Measurements from ENCODE around the gene NMRK2.
A peak's percentile ranks its signal among the peaks of the same experiment; 100 is the strongest.
"Not testable (repeated sequence)": the region's sequence is repeated elsewhere in the genome, so short reads cannot be mapped to it uniquely, and the experiment has no call there.

Gene NMRK2, protein sequence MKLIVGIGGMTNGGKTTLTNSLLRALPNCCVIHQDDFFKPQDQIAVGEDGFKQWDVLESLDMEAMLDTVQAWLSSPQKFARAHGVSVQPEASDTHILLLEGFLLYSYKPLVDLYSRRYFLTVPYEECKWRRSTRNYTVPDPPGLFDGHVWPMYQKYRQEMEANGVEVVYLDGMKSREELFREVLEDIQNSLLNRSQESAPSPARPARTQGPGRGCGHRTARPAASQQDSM

DNA sequence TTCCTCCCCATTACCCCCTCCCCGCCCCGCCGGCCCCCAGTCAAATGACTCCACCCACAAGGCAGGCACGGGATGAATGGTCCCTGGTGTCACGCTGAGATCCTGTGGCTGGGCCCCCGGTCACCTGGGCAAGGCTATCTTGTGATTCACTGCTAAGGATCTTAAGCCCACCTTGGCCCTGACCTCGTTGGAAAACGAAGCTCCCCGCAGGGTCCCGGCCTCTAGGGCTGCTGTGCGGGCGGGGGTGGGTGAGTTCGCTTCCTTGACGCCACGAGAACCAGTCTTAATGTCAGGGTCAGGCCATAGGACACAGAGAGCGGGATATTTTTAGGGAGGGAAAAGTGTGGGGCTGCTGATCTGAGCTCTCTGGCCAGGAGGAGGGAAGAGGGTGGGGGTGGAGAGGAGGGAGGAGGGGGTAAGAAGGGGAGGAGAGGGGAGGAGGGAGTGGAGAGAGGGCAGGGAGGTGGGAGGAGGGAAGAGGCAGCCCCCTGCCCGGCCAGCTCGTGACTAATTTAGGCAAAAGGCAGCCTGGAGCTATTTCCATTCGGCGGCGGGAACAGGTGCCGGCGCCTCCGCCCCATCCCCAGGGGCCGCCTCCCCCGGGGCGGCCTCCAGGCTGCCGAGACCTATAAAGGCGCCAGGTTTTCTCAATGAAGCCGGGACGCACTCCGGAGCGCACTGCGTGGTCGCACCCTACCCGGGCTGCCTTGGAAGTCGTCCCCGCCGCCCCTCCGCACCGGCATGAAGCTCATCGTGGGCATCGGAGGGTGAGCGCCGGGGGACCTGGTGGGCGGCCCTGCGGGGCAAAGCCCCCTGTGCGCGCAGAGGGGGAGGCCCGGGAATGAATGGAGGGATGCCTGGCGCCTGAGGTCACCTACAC, at the start of gene NMRK2:
NMRK2 (plus strand) TSS at position 139 of the 880 bp plus-strand sequence; CDS start at position 742, 603 bp downstream.
- ATAC-seq = no peak
- DNase-seq = peak; percentile 14

DNA sequence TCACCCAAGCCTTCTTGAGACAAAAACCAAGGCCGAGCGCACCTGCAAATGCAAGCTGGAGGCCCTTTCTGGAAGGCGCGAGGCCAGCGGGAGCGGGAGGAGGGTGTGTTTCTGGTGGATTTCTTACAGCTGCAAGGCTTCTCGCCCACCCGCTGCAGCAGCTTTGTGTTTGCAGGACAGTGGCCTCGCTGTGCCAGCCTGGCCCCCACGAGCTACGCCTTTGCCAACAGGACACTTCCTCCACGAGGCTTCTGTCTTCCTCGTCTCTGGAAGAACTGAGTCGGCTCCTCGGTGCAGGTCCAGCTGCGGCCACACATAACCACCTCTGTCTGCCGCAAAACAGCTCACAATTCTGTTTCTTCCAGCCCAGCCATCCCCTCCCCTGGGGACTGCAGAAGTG, 42.3 kb upstream of the NMRK2 start:
- ATAC-seq (no peak), DNase-seq (no peak)

DNA sequence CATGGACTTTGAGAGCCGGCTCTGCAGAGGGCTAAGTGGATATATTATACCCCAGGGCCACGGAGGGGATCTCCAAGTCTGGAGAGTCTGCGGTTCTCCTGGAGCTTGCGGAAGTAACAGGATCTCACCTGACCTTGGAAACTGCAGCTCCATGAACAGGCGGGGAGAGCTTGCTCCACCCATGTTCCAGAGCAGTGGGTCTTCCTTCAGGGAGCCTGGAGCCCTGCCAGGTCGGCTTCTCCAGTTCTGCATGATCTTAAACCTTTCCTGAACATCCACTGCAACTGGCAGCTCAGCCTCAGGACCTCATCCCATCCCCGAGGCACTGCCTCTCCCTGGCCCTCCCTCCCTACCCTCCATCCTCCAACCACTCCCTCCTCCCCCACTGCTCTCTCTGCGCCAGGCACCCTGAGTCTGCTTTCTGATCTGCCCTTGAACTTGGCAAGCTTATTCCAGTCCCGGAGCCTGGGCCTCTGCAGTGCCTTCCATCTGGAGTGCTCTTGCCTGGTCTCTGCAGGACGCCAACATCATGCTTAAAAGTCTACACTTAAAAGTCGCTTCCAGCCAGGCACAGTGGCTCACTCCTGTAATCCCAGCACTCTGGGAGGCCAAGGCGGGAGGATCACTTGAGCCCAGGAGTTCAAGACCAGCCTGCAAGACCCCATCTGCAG, 39.2 kb upstream of the NMRK2 start:
- ATAC-seq = no peak
- no peak for DNase-seq

DNA sequence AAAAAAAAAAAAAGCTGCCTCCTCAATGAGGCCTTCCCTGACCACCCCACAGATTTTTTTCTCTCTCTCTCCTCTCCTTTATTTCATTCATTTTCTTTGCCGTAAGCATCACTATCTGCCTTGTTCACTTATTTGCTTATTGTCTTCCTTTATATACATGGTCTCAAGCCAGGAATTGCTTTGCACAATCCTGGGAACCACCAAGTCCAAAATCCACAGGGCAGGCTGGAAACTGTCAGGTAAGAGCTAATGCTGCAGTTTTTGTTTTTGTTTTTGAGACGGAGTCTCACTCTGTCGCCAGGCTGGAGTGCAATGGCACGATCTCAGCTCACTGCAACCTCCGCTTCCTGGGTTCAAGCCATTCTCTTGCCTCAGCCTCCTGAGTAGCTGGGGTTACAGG, 37.9 kb upstream of the NMRK2 start:
- DNase-seq, ATAC-seq: not testable (repeated sequence)

DNA sequence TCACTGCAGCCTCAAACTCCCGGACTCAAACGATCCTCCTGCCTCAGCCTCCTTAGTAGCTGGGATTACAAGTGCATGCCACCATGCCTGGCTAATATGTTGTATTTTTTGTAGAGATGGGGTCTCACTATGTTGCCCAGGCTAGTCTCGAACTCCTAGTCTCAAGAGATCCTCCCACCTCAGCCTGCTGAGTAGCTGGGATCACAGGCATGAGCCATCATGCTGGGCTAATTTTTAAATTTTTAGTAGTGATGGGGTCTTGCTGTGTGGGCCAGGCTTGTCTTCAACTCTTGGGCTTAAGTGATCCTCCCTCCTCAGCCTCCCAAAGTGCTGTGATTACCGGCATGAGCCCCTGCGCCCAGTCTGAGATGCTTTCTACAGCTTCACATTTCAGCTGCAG, 37.1 kb upstream of the NMRK2 start:
- DNase-seq = no peak
- ATAC-seq = no peak

DNA sequence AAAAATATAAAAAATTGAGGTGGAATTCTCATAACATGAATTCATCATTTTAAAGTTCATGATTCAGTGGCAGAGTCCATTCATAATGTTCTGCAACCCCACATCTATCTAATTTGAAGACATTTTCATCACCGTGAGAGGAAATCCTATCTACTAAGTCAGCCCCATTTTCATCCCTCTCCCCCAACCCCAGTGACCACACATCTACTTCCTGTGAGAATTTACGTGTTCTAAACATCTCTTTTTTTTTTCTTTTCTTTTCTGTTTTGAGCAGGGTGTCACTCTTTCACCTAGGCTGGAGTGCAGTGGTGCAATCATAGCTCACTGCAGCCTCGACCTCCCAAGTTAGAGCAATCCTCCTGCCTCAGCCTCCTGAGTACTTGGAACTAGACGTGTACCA, 34.9 kb upstream of the NMRK2 start:
- ATAC-seq (no peak), DNase-seq (no peak)

DNA sequence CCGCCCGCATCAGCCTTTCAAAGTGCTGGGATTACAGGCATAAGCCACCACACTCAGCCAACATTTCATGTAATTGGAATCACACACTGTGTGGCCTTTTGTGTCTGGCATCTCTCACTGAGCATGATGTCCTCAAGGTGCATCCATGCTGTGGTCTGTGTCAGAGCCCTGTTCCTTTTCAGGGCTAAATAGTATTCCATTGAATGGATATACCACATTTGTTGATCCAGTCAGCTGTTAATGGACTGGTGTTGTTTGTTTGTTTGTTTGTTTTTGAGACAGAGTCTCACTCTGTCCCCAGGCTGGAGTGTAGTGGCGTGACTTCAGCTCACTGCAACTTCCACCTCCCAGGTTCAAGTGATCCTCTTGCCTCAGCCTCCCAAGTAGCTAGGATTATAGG, 34.4 kb upstream of the NMRK2 start:
- DNase-seq (no peak), ATAC-seq (no peak)

DNA sequence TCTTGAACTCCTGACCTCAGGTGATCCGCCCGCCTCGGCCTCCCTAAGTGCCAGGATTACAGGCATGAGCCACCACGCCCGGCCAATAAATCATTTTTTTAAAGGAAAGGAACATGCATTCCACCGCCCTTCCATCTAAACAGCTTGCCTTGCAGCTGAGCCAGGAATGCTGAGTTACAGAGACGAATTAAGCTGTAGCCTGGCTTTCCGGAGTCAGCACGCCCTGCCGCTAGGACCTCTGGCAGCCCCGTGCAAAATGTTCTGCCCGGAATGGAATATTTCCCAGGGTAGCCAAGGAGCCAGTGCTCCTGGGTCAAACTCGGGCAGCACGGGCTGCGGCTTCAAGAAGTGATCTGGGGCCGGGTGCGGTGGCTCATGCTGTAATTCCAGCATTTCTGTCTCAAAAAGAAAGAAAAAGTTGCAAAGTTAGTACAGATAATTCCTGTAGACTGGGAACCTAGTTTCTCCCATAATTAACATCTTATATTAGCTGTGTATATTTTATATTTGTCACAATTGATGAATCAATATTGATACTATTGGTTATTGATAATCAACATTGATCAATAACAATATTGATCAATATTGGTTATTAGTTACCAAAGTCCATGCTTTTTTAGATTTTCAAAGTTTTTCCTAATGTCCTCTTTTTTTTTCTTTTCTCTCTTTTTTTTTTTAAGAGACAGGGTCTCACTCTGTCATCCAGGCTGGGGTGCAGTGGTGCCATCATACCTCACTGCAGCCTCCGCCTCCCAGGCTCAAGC, 33.2 kb upstream of the NMRK2 start:
- DNase-seq = no peak

DNA sequence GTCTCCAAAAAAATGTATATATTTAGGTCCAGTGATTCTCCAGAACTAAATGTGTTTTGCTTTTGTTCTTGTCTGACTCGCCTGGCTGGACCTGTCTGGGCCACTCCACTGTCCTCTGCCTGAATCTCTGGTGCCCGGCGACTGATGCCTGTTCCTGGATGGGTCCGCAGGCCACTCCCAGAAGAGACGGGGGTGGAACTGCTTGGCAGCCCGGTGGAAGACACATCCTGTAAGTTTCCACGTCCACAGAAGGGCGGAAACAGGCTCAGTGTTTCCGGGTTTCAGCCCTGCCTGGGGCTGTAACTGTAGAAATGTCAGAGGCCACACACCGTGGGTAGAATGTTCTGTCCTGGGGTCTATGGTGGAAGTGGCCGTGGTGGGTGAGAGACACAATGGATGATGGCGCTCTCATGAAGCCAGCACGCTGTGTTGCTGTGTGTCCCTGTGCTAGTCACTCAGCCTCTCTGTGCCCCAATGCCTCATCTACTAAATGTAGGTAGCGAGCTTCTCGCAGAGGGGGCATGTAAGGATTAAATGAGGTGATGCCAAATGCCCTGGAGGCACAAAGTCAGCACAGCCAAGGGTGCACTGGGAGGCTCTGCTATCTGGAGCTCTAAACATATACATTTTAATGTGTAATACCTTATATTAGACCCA, 30.4 kb upstream of the NMRK2 start:
- DNase-seq (no peak), ATAC-seq (no peak)

More for the DNA sequence above, 33.2 kb upstream of the NMRK2 start:
- ATAC-seq = no peak

DNA sequence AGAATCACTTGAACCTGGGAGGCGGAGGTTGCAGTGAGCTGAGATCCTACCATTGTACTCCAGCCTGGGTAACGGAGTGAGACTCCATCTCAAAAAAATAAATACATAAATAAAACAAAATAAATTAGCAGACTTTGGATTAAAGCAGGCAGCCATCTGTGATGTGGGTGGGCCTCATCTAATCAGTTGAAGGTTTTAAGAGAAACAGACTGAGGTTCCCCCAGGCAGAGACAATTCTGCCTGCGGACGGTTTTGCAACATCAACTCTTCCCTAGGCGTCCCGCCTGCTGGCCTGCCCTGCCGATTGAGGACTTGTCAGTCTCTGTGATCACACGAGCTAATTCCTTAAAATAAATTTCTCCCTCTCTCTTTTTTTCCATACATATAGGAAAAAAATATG, 28.6 kb upstream of the NMRK2 start:
- DNase-seq = no peak
- ATAC-seq = no peak

DNA sequence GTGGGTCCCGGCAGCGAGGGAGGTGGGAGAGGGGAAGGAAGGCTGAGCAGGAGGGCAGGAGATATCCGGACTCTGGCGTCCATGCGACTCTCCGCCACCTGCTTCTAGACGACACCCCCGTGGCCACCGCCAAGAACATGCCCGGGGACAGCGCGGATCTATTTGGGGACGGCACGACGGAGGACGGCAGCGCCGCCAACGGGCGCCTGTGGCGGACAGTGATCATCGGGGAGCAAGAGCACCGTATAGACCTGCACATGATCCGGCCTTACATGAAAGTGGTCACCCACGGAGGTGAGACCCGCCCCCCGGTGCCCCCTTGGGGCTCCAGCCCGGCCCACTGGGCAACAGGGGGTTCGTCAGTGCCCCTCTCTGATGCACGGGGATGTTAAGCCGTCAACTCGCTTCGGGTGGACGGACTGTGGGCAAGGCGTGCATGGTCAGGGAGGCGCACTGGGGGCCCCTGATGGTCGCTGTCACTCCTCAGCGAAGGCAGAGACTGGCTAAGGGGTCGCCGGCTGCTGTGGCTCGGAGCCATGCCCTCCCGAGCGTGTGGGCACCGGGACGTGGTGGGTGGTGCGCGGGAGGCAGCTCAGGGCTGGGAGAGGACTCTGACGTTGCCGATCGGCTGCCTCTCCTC, 25.1 kb upstream of the NMRK2 start:
- DNase-seq = no peak

DNA sequence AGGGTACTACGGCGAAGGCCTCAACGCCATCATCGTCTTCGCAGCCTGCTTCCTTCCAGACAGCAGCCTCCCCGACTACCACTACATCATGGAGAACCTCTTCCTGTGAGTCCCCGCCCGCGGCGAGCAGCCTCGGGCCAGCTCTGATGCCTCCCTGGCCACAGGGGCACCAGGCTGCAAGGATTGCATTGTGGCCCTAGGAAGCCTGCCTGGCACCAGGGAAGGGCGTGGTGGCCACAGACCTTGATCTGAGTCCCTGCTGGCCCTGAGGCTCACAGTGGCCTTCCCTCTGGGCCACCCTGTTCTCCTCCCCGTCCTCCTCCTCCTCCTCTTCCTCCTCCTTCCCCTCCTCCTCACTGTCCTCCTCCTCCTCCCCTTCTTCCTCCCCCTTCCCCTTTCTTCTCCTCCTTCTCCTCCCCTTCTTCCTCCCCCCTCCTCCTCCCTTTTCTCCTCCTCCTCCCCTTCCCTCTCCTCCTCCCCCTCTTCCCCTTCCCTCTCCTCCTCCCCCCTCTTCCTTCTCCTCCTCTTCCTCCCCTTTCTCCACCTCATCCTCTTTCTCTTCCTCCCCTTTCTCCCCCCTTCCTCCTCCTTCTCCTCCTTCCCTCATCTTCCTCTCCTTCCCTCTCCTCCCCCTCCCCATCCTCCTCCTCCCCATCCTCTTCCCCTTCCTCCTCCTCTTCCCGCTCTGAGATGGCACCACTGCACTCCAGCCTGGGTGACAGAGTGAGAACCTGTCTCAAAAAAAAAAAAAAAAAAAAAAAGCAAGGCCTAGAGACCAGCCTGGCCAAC, 24.4 kb upstream of the NMRK2 start:
- ATAC-seq (no peak), DNase-seq (no peak)

More for the DNA sequence above, 25.1 kb upstream of the NMRK2 start:
- ATAC-seq = no peak

DNA sequence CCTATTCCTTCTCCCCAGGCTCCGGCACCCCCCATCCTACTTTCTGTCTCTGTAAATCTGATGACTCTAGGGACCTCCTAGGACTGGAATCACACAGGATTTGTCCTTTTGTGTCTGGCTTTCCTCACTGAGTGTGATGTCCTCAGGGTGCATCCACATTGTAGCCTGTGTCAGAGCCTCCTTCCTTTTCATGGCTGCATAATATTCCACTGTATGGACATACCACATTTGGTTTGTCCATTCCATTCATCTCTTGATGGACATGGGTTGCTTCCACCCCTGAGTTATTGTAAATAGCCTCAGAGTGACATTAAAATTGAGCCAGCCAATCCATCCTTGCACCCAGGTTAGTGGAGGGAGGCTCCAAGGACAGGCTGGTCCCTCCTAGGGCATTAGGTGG, 22.8 kb upstream of the NMRK2 start:
- ATAC-seq = no peak
- no peak for DNase-seq

DNA sequence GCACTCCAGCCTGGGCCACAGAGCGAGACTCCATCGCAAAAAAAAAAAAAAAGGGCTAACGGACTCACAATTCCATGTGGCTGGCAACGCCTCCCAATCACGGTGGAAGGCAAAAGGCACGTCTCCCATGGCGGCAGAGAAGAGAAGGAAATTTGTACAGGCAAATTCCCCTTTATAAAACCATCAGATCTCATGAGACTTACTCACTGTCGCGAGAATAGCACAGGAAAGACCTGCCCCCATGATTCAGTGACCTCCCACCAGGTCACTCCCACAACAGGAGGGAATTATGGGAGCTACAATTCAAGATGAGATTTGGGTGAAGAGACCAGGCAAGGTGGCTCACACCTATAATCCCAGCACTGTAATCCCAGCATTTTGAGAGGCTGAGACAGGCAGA, 18.7 kb upstream of the NMRK2 start:
- DNase-seq (no peak), ATAC-seq (no peak)

DNA sequence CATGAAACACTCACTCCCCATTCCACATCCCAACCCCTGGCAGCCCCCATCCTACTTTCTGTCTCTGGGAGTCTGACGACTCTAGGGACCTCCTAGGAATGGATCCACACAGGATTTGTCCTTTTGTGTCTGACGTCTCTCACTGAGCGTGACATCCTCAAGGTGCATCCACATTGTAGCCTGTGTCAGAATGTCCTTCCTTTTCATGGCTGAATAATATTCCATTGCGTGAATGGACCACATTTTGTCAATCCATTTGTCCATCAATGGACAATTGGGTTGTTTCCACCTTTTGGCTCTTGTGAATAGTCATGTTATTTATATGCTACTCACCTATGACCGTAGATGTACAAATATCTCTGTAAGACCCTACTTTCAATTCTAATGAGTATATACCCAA, 16.8 kb upstream of the NMRK2 start:
- DNase-seq = no peak
- ATAC-seq = no peak

DNA sequence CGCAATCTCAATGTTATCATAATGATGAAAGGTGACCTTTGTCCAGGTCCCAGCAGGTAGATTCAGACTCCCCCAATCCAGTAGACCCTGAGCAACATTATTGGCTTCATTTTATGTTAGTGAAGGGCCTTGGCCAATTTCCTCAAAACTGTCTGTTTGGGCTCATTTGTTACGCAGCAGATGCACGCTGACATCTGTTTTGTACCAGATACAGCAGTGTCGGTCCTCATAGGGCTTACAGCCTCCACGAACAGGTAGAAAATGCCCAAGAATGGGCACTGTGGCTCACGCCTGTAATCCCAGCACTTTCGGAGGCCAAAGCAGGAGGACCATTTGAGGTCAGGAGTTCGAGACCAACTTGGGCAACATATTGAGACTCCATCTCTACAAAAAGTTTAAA, 13.1 kb upstream of the NMRK2 start:
- no peak for DNase-seq
- ATAC-seq = no peak

DNA sequence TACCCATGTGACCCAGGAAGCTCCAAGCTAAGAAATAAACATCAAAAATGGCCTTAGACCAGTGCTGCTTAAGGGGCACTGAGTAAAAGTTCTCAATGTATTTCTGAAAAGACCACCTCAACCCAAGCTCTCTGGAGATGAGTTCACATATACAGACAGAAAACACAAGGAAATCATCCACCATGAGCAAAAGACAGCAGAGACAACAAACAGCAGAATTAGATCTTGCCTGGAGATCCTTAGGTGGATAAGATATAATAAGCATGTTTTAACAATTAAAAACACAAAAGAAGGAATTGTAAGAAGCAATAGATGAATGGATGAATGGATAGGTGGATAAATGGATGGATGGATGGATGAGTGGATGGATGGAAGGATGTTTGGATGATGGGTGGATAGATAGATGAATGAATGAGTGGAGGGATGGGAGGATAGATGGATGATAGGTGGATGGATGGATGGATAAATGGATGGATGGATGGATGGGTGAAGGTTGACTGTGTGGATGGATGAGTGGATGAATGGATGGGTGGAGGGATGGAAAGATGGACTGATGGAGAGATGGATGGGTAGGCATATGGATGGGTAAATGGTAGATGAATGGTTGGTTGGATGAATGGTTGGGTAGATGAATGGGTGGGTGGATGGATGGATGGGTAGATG, 9.6 kb upstream of the NMRK2 start:
- no peak for DNase-seq
- ATAC-seq = no peak

DNA sequence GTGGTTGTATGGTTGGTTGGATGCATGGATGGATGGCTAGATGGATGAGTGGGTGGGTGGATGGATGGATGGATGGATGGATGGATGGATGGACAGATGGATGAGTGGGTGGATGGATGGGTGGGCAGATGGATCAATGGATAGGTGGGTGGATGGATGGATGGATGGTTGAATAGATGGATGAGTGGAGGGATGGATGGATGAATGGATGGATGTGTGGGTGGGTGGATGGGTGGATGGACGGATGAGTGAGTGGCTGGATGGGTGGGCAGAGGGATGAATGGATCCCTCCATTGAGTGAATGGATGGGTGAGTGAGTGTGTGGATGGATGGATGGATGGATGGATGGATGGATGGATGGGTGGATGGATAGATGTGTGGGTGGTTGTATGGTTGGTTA, 9.0 kb upstream of the NMRK2 start:
- no peak for DNase-seq
- no peak for ATAC-seq

DNA sequence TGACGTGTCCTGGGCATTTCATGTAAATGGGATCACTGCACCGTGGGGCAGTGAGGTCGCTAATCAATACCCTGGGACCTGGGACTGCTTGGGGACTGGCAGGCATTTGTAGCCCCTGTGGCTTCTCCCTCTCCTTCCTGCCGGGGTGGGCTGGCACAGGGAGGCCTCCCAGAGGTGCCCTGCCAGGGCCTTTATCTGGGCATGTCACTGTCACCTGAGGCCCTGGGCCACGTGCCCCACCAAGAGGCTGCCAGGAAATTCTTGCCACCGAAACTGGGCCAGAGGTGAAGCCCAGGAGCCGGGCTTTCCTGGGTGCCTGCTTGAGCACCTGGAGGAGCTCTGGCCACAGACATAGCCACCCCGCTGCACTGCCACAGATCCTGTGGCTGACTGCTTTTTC, 1.8 kb upstream of the NMRK2 start:
- ATAC-seq = no peak
- DNase-seq = no peak
